Frontal cortex (tissue), 4 donors: Measurements from ENCODE around the gene ADGRD1. TPM values are rescaled to one million over a fixed set of nuclear protein-coding genes. Genes with fewer than 3 reads are reported as not detected.

ENCODE experiments used
- DNase-seq, 2 donors: peaks; one replicate each; pipeline ENCODE4 v3.0.0; 2012; ENCODE audit warnings: low spot score in 2 of 2
- FAIRE-seq: peaks from 2 replicates; lab custom pipeline; 2012; peaks lifted over from hg19 to GRCh38; lab: Jason Lieb, UNC
- total RNA-seq: library from RNA; depleted of rRNA; stranded (reverse); fragments of >200 nt; gene quantifications from one replicate; pipeline ENCODE4 v1.2.3, GENCODE V29; 2014
- donor health status: control.
- donor health status: control.
- donor health status: control.

ADGRD1 gene
- total RNA-seq, 1 donor from 2014 or later = 4.5 TPM

DNA sequence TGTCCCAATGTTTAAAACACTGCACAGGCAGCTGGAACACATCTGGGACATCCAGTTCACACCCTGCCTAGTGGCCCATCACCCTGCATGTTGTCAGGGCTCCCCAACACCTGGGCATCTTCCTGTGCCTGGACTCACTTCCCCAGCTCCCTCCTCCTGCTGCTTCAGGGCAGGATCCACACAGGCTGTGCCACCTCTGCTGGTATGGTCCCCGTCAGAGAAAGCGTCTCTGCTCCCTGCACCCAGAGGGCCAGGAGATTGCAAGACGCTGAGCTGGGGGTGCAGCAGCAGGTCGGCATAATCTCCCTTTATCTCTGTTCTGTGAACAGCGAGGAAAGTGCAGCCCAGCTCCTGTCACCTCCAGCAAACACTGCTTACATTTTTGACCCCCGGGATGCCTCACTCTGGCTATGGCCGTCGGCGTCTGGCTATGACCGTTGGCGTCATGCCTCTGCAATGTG, 124.3 kb downstream of the ADGRD1 start:
- no peak for FAIRE-seq
- no peak for DNase-seq

DNA sequence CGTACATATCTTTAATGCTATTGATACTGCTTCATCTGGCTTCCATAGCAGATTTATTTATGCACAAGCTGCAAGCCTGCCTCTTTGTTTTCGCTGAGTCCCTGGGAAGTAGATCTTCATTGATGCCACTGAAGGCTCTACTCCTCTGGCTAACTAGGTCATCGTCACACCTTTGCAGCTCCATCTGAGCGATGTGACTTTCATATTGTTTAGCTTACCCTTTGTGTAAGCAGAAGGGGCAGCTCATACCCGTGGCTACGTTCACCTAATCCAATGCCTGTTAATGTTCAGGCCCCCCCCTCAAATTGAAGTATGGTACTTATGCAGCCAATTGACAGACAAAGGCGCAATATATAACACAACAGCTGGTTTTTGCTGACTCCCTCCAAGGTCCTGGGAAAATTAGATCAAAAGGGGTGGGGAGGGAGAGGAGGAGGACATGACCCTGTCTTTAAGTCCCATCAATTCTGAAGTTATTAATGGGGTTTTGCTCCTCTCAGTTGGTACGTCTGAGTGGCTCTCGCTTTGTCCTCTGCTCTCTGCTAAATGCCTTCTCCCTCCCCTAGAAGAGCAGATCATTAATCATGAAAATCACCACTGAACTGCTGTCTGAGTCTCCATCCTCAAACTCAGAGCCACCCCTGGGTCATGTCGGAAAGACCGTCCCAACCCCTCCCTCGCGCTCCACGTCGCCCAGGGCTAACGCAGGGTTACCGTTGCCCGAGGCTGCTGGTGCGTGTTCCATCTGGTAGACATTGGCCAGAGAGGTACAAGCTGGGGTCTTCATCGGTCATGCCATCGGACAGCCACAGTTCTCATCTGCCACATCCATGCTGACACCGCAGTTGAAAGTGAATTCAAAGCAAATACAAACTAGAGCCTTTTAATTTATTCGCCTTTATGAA, 128.8 kb downstream of the ADGRD1 start:
- DNase-seq = no peak

DNA sequence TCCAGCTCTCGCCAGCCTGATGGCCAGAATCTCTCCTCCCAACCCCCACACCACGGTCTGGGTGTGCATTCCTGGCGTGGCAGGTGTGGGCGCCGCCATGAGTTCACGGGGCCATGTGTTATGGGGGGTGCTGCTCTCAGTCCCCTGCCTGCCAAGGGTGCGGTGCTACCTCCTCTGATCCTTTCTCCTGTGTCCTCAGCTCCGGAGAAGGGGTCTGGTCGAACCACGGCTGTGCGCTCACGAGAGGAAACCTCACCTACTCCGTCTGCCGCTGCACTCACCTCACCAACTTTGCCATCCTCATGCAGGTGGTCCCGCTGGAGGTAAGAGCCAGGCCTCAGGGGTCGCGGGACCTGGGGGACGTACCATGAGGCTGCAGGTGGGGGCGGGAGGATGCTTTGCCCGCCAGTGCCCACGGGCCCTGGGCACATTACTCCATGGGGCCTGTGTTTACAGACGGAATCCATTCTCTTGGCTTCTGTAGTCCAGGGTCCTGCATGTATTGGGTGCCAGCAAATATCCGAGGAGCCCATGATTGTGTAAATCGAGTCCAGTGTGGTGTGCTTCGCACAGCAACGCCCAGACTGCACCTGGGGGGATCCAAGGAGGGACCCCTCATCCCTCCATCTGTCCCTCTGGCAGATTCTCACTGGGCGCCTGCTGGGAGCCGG, 130.8 kb downstream of the ADGRD1 start:
- DNase-seq (no peak), FAIRE-seq (no peak)

More for the DNA sequence above, 128.8 kb downstream of the ADGRD1 start:
- no peak for FAIRE-seq

DNA sequence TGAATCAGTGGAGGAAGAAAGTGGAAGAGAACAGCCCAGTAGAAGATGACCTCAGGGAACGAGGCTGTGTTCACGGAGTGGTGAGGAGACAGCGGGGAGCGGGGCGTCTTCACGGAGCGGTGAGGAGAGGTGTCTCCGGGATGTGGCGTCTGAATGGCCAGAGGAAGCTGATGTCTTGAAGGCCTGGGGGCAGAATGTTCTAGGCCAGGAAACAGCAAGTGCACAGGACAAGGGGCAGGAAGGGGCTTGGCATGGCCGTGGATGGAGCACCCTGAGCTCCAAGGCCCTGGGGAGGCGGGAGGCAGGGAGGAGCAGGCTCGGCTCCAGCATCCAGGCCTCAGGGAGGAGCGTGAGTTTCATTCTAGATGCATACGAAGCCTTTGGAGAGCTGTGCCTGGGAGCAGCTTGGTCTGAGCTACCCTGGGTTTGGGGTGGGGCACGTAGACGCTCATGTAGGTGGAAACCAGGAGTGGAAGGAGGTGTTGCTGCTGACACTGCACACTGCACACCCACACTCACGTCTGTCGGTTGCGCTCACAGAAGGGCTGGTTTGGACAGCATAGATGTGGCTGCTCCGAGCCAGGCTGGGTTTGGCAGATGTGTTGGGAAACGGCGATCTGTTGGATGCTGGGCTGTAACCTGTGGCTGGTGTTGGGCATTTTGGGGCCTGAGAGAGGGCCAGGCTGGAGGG, 131.6 kb downstream of the ADGRD1 start:
- FAIRE-seq (no peak), DNase-seq (no peak)

GRCh38 chr12:131085816-131086591, 132.3 kb downstream of the ADGRD1 start:
- DNase-seq (no peak), FAIRE-seq (no peak)

DNA sequence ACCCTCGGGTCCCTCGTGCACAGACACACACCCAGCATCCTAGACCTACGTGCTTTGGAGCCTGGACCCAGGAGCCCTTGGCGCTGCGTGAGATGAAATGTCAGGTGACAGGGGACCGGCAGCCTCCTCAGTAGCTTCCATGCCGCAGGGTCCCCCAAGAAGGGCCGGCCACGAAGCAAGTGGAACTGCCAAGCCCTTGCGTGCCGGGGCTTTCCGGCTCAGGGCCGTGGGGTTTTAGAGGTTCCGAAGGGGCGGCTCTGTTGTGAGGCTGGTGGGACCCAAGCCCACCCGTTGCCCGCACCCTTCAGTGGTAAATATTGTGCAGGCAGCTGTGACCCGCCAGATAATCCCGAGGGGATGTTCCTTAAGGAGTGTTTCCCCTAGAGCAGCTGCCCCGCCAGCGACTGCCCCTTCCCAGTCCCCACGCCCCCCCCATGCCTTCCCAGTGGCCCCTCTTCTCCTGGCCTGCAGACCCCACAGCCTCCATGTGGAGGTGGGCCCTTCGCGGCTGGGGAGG, 133.7 kb downstream of the ADGRD1 start:
- DNase-seq (no peak), FAIRE-seq (no peak)

- DNase-seq (no peak), FAIRE-seq (no peak)
Measured at GRCh38 chr12:131087991-131088700, 134.4 kb downstream of the ADGRD1 start.

- no peak for FAIRE-seq
Measured at GRCh38 chr12:131088701-131089530, 135.2 kb downstream of the ADGRD1 start.

GRCh38 chr12:131089531-131090273, 136.0 kb downstream of the ADGRD1 start:
- FAIRE-seq = no peak
- no peak for DNase-seq

More at GRCh38 chr12:131088701-131089530, 135.2 kb downstream of the ADGRD1 start:
- DNase-seq = no peak

- FAIRE-seq = no peak
- DNase-seq = no peak
Measured at GRCh38 chr12:131090274-131091210, 136.8 kb downstream of the ADGRD1 start.

- FAIRE-seq (no peak), DNase-seq (no peak)
Measured at GRCh38 chr12:131091413-131091975, 137.8 kb downstream of the ADGRD1 start.

DNA sequence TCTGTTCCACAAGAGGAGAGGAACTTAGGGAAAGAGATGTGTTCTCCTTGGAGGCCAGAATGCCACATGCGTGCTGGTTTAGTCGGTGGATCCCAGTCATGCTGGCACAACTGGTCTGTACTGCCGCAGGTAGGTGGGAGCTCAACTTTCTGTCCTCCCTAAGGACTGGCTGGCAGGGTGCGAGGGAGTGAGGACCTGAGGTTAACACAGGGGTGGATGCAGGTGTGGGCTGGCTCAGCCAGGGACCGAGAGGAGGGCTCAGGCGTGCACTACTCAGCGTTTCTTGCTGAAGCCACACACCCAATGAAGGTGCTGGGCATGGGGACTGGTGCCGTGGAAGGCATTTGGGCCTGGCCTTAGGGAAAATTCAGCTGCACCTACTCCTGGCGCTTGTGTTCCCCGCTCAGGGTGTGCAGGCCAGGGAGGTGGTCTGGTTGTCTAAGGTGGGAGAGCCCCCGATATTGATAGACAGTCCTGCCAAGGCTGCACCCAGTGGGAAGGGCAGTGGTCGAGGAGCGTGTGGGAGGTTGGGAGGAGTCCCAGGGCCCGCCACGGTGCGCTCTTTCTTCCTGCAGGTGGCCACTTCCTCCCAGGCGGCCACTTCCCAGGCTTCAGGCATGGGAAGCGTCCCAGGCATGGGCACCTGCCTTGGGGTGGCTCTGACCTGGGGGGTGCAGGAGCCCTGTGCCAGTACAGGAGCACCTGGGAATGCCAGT, 138.4 kb downstream of the ADGRD1 start:
- FAIRE-seq = no peak
- no peak for DNase-seq

DNA sequence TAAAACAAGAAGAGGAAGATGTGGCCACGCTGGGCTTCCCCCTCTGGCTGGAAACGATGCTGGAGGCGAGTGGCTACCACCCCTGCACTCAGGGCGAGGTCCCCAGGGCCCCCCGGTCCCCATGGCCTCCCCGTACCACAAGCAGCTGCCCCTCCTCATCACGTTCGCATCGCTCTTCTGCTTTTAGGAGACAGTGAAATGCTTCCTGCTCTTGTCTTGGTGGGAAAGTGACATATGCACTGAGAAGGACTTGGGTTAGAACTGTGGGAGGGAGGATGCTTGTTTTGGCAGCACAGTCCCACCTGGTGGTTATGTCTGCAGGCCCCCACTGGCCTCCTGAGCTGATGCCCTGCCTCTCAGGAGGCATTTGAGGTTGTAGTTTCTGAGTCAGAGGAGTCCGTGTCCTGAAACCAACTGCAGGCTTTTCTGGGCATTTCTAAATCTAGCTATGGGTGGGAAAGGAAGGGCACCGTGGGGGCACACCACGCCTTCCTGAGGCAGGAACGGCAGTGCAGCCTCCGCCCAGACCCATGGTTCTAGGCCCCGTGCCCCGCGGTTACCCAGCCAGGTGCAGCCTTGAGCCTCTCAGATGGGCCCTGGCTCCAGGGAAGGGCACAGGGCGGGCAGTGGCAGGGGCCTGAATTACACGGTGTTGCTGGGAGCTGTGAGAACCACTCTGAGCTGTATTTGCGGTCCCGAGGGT, 139.3 kb downstream of the ADGRD1 start:
- FAIRE-seq (no peak), DNase-seq (no peak)

GRCh38 chr12:131093604-131093955, 139.9 kb downstream of the ADGRD1 start:
- FAIRE-seq (no peak), DNase-seq (no peak)
